ENCODE data around the gene MAP2K5.

MAP2K5 gene

GRCh38 chr15:67825881-67826716 is 283.6 kb downstream of the MAP2K5 start:
- DNase-seq (ENCODE audit: low spot score) = peak; percentile 60

GRCh38 chr15:67826717-67827561 is 284.4 kb downstream of the MAP2K5 start:
- DNase-seq (ENCODE audit: low spot score) = peak; percentile 60

GRCh38 chr15:67827562-67828277 is 285.2 kb downstream of the MAP2K5 start:
- peak; percentile 63 for DNase-seq (ENCODE audit: low spot score)

GRCh38 chr15:67828278-67828968 is 285.9 kb downstream of the MAP2K5 start:
- DNase-seq (ENCODE audit: low spot score) = no peak

- DNase-seq (ENCODE audit: low spot score) = peak; percentile 34
Observed at GRCh38 chr15:67828969-67829646, 286.6 kb downstream of the MAP2K5 start.

- peak; percentile 26 for DNase-seq (ENCODE audit: low spot score)
Observed at GRCh38 chr15:67829647-67830504, 287.4 kb downstream of the MAP2K5 start.

- no peak for DNase-seq (ENCODE audit: low spot score)
Observed at GRCh38 chr15:67831363-67831762, 288.9 kb downstream of the MAP2K5 start.

- DNase-seq (ENCODE audit: low spot score) = no peak
Observed at GRCh38 chr15:67832031-67832551, 289.6 kb downstream of the MAP2K5 start.

- no peak for DNase-seq (ENCODE audit: low spot score)
Observed at GRCh38 chr15:67832897-67833709, 290.6 kb downstream of the MAP2K5 start.

- DNase-seq (ENCODE audit: low spot score) = peak; percentile 78
Observed at GRCh38 chr15:67833710-67834511, 291.4 kb downstream of the MAP2K5 start.

GRCh38 chr15:67834581-67835296 is 292.2 kb downstream of the MAP2K5 start:
- no peak for DNase-seq (ENCODE audit: low spot score)

- no peak for DNase-seq (ENCODE audit: low spot score)
Observed at GRCh38 chr15:67835297-67836133, 293.0 kb downstream of the MAP2K5 start.

GRCh38 chr15:67836134-67836455 is 293.6 kb downstream of the MAP2K5 start:
- no peak for DNase-seq (ENCODE audit: low spot score)

- no peak for DNase-seq (ENCODE audit: low spot score)
Observed at GRCh38 chr15:67836477-67836876, 294.0 kb downstream of the MAP2K5 start.

- no peak for DNase-seq (ENCODE audit: low spot score)
Observed at GRCh38 chr15:67836955-67837354, 294.5 kb downstream of the MAP2K5 start.

- DNase-seq (ENCODE audit: low spot score) = no peak
Observed at GRCh38 chr15:67838789-67839332, 296.4 kb downstream of the MAP2K5 start.
